K562 treated with DMSO at 1 percent for 12 hours (cell line): Measurements from ENCODE around the gene CCDC191. TPM values are rescaled to one million over a fixed set of nuclear protein-coding genes. Genes with fewer than 3 reads are reported as not detected.

Source experiments
- total RNA-seq: library from RNA; unstranded; fragments of 300-600 nt; gene quantifications from 2 replicates; pipeline ENCODE4 v1.2.3, GENCODE V29; 2022; ENCODE audit not compliant: insufficient read depth

CCDC191 gene, protein sequence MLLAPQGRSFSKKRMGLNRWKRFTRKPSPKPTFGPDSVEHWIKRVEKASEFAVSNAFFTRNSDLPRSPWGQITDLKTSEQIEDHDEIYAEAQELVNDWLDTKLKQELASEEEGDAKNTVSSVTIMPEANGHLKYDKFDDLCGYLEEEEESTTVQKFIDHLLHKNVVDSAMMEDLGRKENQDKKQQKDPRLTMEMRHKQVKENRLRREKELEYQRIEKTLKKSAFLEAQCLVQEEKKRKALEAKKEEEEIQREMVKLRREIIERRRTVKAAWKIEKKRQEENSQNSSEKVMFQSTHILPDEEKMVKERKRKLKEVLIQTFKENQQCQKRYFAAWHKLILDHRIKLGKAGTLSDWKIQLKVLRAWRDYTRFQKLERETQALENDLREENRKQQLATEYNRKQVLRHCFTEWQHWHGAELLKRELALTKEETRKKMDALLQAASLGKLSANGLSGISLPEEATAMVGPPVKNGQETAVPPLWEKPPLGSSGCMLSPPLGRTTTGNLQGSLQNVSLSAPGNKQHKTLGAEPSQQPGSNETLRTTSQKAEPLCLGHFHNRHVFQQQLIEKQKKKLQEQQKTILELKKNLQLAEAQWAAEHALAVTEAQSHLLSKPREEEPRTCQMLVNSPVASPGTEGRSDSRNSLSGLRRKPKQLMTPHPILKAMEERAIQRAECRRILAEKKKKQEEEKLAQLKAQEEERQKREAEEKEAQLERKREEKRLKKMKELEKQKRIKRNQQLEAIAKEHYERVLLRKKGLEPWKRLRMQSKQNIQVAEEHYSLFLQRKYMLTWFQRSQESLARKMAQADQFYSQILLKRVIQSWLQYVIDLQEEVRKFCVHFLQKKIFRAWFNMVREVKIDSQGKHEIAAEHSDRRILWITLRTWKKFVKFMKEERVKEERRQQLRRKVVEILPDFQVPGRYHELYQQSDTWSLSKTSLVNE
- 0.23 TPM in 1 of 2 replicates, not detected in the other for total RNA-seq

DNA sequence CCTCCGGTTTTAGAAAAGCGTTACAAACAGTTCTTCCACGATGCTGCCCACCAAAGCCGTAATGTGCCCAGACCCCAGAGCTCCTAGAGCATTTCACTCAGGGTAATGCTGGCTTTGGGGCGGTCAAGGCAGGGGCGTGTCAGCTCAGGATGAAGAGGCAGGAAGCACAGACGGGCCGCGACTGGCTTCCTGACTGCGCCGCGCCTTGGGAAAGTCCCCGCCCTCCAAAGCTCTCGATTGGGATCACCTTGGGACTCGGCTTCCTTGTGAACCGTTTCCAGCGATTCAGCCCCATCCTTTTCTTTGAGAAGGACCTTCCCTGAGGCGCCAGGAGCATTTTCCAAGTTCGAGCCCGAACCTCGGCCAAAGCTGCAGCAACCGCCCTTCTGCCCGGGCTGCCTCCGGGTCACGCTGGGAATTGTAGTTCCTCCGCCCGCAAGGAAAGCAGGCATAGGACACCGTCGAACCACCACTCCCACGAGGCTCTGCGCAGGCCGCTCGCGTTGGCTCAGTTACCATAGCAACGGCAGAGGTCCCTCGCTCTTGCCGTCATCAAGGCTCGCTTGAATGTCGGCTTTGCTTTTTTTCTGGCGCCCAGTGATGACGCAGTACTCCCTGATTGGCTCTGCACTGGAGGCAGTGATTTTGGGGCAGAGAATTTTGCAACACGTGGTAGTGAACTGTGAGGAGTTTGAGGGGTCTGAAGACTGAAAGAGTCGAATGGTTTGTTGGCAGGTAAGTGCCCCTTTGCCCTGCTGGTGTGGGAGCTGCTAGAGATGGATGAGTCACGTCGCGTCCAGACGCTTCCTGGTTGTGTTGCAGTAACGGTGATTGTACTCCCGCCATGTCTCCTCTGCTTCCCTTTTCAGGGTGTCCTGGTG lies at the start of gene CCDC191, which contains the start of gene QTRT2:
Gene CCDC191 (minus strand): TSS at position 397 of the 881 bp plus-strand sequence. CDS start 60 bp downstream, at position 337.
Gene QTRT2 (plus strand): TSS at position 608 of the 881 bp plus-strand sequence. CDS start 8,521 bp downstream, outside the sequence.

GRCh38 chr3:113947372-113948014 lies 108.8 kb downstream of the CCDC191 start, which contains the start of gene ZDHHC23:
TSS of gene ZDHHC23 (plus strand) at chr3:113948013. CDS start at chr3:113948803, 790 bp downstream.

Other genes starting within 250 kb of the CCDC191 start
- gene GRAMD1C, start 217.7 kb downstream of the CCDC191 start, total RNA-seq: not detected in 2 replicates
- gene ZDHHC23, start 108.5 kb downstream of the CCDC191 start, total RNA-seq: 0.15 TPM in 1 of 2 replicates, not detected in the other
- gene QTRT2, start 211 bp upstream of the CCDC191 start, total RNA-seq: 2.1 and 6.2 TPM in 2 replicates
- not detected in 2 replicates for gene DRD3, start 122.5 kb upstream of the CCDC191 start, total RNA-seq
- gene ZNF80, start 181.1 kb upstream of the CCDC191 start, total RNA-seq: 0.47 TPM in 1 of 2 replicates, not detected in the other
- gene TIGIT, start 237.5 kb upstream of the CCDC191 start, total RNA-seq: not detected in 2 replicates